ENCODE data around the gene MAP4K2.

DNA sequence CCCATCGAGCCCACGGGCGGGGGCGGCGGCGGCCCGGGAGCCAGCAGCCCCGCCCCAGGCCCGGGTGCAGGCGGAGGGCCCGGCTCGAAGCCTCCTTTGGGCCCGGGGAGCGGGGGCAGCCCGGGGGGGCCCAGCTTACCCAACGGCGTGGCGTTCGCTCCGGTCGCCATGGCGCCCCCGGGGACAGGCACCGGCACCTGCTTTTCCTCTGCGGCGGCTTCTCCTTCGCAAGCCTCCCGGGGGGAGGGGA, 24.9 kb downstream of the MAP4K2 start:
- no peak for TF ChIP-seq POLR2A (IDR thresholded peaks at IDR 0.05)
- TF ChIP-seq, protein P1, sequence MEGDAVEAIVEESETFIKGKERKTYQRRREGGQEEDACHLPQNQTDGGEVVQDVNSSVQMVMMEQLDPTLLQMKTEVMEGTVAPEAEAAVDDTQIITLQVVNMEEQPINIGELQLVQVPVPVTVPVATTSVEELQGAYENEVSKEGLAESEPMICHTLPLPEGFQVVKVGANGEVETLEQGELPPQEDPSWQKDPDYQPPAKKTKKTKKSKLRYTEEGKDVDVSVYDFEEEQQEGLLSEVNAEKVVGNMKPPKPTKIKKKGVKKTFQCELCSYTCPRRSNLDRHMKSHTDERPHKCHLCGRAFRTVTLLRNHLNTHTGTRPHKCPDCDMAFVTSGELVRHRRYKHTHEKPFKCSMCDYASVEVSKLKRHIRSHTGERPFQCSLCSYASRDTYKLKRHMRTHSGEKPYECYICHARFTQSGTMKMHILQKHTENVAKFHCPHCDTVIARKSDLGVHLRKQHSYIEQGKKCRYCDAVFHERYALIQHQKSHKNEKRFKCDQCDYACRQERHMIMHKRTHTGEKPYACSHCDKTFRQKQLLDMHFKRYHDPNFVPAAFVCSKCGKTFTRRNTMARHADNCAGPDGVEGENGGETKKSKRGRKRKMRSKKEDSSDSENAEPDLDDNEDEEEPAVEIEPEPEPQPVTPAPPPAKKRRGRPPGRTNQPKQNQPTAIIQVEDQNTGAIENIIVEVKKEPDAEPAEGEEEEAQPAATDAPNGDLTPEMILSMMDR (IDR thresholded peaks at IDR 0.05) = no peak
